Measurements from ENCODE around the gene UNCX. TPM values are rescaled to one million over a fixed set of nuclear protein-coding genes. Genes with fewer than 3 reads are reported as not detected.
A peak's percentile ranks its signal among the peaks of the same experiment; 100 is the strongest.
"Not testable (repeated sequence)": the region's sequence is repeated elsewhere in the genome, so short reads cannot be mapped to it uniquely, and the experiment has no call there.

The UNCX gene
- total RNA-seq, 6 experiments from 2014 or later = not detected

GRCh38 chr7:1192171-1192676 lies 40.4 kb upstream of the UNCX start:
- Histone ChIP-seq H3K4me3 (no peak overlapping the region), H3K4me1 (no peaks in the 10 kb centered on the region), H3K9me3 (no peaks in the 10 kb centered on the region), H3K36me3 (no peaks in the 10 kb centered on the region), H3K27ac (no peak overlapping the region), H3K27me3 (no peaks in the 10 kb centered on the region)
- intact Hi-C loops (cut with DNase I) = no loop called here
- ATAC-seq = peak in 2 of 4 donors; percentile 48 to 50
- WGBS (ENCODE audit: insufficient coverage, low coverage, low lambda C conversion rate, missing lambda C conversion rate) = 43% methylated on average over 12 of the region's 15 CpGs
- TF ChIP-seq CTCF (IDR thresholded peaks at IDR 0.05) (no peak), POLR2A (IDR thresholded peaks at IDR 0.05) (no peak)
- no peak for DNase-seq

DNA sequence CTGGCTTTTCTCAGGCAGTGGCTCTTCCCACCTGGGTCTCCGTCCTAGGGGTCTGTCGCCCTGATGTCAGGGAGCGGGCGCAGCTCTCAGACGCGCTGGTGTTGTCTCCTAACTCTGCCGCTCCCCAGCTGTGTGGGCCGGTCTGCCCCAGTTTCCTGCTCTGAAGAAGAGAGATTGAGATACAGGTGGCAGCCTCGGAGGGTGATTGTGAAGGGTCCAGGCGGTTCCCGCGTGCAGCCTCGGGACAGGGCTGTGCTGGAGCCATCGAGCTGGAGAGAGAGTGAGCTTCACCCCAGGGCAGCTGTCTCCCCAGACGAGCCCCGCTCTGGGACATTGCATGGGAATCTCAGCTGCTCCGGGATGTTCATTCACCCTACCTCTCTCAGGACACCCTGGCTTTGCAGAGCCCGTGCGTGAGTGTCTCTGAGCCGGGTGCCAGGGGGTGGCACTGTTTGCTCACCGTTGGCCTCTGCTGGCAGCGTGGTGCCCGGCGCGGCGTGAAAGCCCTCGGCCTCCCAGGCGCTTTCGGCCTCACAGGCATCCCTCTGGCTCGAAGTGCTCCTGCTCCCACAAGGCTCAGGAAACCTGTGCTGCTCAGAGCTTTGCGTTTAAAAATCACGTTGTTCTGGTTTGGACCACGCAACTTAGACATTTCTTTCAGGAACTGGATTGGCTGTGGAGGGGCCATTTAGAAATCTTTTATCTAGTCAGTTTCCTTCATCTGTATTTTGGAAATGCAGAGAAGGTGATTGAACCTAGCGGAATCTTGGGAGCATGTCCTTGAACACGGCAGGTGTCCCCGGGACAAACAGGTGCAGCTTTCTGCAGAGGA lies 38.9 kb upstream of the UNCX start:
- no peak overlapping the region for H3K27ac ChIP-seq
- DNase-seq = peak; percentile 66 to 76 (median 70)
- H3K9me3 ChIP-seq = no peaks in the 10 kb centered on the region
- 25% methylated on average over 10 of the region's 36 CpGs for WGBS (ENCODE audit: insufficient coverage, low coverage, low lambda C conversion rate, missing lambda C conversion rate)
- no peaks in the 10 kb centered on the region for H3K27me3 ChIP-seq
- H3K4me3 ChIP-seq = no peak overlapping the region
- no peaks in the 10 kb centered on the region for H3K4me1 ChIP-seq
- H3K36me3 ChIP-seq = no peaks in the 10 kb centered on the region
- ATAC-seq = peak; percentile 90 to 98 (median 96)
- peak; percentile 47 to 64 (median 52) for TF ChIP-seq CTCF (IDR thresholded peaks at IDR 0.05)
- TF ChIP-seq POLR2A (IDR thresholded peaks at IDR 0.05) = no peak
- intact Hi-C loops (cut with DNase I) = no loop called here

- DNase-seq; H3K27me3 ChIP-seq; H3K27ac ChIP-seq; H3K4me1 ChIP-seq; H3K9me3 ChIP-seq; H3K4me3 ChIP-seq; H3K36me3 ChIP-seq; ATAC-seq; intact Hi-C loops (cut with DNase I): not testable (repeated sequence)
- no CpG with 5 or more reads among the region's 4 CpGs for WGBS (ENCODE audit: insufficient coverage, low coverage, low lambda C conversion rate, missing lambda C conversion rate)
Observed at GRCh38 chr7:1196441-1196840, 36.2 kb upstream of the UNCX start.

DNA sequence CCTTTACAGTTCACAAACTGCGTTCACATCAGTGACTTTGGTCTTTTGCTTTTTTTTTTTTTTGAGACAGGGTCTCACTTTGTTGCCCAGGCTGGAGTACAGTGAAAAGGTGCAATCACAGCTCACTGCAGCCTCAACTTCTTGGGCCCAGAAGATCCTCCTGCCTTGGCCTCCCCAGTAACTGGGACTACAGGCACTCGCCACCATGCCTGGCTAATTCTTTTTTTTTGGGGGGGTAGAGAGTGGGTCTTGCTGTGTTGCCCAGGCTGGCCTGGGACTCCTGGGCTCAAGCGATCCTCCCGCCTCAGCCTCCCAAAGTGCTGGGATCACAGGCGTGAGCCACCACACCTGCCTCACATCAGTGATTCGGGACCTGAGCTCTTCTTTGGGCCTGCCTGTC lies 35.7 kb upstream of the UNCX start:
- Histone ChIP-seq H3K27ac (no peak overlapping the region), H3K4me3 (no peak overlapping the region), H3K9me3 (no peaks in the 10 kb centered on the region), H3K4me1 (no peaks in the 10 kb centered on the region), H3K27me3 (no peaks in the 10 kb centered on the region), H3K36me3 (no peaks in the 10 kb centered on the region)
- no peak for TF ChIP-seq POLR2A (IDR thresholded peaks at IDR 0.05)
- no peak for TF ChIP-seq CTCF (IDR thresholded peaks at IDR 0.05)
- no peak for ATAC-seq
- no peak for DNase-seq
- intact Hi-C loops (cut with DNase I) = no loop called here
- WGBS (ENCODE audit: insufficient coverage, low coverage, low lambda C conversion rate, missing lambda C conversion rate) = 81% methylated on average over 2 of the region's 6 CpGs

DNA sequence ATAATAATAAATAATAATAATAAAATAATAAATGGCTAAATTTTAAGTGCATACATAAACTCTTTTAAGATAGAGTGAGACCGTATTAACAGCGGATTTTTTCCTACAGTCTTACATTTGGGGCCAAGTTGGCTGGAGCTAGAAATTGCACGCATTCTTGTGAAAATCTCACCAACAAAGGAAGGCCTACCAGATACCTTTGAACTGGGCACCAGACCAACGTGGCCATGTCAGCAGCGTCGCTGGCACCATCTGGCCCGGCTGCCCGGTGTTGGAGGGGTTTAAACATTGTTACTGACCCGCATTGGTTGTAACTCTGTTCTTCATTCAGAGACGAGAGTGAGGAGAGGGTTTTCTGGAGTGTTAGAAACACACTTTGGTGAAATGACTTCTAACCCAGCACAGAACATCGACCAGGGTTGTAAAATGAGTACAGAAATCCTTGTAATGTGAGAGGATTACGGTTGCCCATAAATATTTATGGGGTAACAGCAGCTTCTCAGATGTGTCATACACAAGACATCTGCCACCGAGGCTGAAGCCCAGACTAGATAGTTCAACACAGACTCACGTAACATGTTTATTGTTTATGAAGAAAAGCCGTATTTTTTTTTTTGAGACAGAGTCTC lies 34.6 kb upstream of the UNCX start:
- H3K27ac ChIP-seq = no peak overlapping the region
- TF ChIP-seq CTCF (IDR thresholded peaks at IDR 0.05) = no peak
- TF ChIP-seq POLR2A (IDR thresholded peaks at IDR 0.05) = no peak
- H3K4me3 ChIP-seq = no peak overlapping the region
- H3K36me3 ChIP-seq = no peaks in the 10 kb centered on the region
- no peaks in the 10 kb centered on the region for H3K9me3 ChIP-seq
- intact Hi-C loops (cut with DNase I) = no loop called here
- WGBS (ENCODE audit: insufficient coverage, low coverage, low lambda C conversion rate, missing lambda C conversion rate) = 66% methylated on average over 15 of the region's 15 CpGs
- ATAC-seq (no peak), DNase-seq (no peak)
- no peaks in the 10 kb centered on the region for H3K27me3 ChIP-seq
- no peaks in the 10 kb centered on the region for H3K4me1 ChIP-seq
